HG03575 (cell line): ENCODE data around the gene KLHDC10.

Experiments
- ATAC-seq: cut with Tn5 transposase; IDR thresholded peaks from one replicate; pipeline ENCODE4 v1.9.1; 2021; ENCODE audit not compliant: unreplicated experiment, insufficient number of reproducible peaks, low FRiP score; ENCODE audit errors: extremely low read depth

KLHDC10 gene

GRCh38 chr7:130147710-130148325 is 77.5 kb downstream of the KLHDC10 start:
- ATAC-seq: no peak

- no peak for ATAC-seq
These were observed 78.2 kb downstream of the KLHDC10 start for GRCh38 chr7:130148561-130148960.

DNA sequence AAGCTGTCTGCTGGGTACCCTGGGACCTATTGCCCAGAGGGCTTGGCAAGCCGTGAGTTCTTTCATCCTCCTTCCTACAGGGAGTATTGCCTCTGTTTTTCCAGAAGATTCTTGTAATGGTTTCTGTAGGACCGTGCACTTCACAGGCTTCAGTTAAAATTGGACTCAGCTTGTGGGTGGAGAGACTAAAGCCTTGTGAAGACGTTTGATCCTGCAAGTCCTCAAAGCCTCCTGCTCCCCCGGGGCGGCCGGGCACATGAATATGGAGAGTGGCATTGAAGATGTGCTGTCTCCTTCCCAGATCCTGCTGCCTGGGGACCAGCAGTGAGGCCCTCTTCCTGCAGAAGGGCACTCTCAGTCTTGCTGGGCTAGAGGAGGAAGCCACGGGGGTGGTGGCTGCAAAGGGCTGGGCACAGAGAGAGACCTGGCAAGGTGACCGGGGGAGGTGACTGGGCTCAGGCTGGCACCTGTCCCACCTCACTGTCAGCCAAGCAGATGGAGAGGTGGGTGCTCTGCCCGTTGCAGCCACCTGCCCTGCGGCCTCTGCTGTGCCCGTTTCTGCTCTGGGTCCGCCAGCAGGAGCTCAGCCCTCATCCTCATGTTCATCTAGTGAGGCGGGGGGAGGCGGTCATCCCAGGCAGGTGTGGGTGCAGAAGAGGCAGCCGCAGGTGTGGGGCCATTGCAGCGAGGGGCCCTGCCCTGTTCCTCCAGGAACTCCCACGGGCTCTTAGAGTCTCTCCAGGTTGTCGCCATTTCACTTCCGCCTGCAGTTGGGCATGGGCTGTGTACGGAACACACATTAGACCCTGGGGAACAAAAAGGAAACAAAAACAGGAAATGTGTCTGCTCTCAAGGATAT is 79.2 kb downstream of the KLHDC10 start:
- ATAC-seq: no peak

DNA sequence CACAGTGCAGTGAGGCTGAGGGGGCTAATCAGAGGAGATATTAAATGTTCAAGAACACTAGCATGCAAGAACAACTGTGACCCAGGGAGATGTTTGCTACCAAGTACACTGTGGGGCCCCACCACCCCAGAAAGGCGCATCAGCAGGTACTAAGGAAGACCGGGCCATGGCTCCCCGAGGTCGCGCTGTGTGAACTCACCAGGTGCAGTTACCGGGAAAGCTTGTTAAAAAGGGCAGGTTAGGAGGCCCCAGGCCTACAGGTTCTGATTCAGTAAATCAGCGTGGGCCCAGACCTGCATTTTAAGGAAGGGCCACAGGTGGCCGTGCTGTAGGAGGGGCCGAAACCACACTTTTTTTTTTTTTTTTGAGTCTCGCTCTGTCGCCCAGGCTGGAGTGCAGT is 80.3 kb downstream of the KLHDC10 start:
- ATAC-seq: no peak

DNA sequence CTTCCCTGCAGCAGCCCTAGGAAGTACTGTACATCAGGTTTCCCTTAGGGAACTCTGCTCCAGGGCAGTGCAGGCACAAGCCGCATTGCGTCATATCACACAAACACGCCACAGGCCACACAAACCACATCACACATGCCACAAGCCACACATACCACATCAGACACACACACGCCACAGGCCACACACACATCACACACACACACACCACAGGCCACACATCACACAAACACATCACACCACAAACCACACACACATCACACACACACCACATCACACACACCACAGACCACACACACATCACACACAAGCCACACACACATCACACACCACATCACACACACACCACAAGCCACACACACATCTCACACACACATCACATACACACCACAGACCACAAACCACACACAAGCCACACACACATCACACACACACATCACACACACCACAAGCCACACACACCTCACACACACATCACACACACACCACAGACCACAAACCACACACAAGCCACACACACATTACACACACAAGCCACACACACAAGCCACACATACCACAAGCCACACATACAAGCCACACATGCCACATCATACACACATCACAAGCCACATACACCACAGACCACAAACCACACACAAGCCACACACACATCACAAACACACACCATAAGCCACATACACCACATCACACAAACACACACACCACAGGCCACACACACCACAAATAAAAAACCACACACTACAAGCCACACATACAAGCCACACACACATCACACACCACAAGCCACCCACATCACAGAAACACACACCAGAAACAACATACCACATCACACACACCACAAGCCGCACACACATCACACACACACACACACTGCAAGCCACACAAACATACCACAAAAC is 81.5 kb downstream of the KLHDC10 start:
- no peak for ATAC-seq

DNA sequence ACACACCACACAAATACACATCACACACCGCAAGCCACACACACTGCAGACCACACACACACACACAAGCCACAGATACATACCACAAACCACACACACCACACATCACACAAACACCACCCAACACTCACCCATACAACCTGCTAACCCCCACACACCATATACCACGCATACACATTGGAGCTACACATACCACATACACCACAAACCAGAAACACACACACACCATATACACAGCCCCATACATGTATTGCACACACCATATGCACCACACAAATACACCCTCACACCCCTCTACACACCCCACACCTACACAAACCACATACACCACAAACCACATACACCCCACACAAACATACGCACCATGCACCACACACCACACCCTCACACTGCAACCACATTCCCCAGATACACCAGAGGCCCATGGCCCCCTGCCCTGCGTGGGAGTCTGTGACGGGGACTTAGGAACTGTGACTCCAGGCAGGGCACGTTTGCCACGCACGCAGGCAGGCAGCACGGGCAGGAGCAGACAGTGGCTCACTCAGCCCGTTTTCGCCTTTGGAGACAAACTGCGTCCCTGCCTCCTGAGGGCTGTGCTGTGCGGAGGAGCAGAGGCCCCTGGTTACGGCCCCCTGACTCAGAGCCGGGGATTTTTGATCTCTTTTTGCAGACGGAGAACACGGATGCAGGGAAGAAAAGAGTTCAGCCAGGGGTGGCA is 82.3 kb downstream of the KLHDC10 start:
- no peak for ATAC-seq

GRCh38 chr7:130153211-130153908 is 83.0 kb downstream of the KLHDC10 start:
- no peak for ATAC-seq

GRCh38 chr7:130154131-130154500 is 83.8 kb downstream of the KLHDC10 start:
- ATAC-seq: no peak

- no peak for ATAC-seq
These were observed 84.4 kb downstream of the KLHDC10 start for GRCh38 chr7:130154501-130155317.

DNA sequence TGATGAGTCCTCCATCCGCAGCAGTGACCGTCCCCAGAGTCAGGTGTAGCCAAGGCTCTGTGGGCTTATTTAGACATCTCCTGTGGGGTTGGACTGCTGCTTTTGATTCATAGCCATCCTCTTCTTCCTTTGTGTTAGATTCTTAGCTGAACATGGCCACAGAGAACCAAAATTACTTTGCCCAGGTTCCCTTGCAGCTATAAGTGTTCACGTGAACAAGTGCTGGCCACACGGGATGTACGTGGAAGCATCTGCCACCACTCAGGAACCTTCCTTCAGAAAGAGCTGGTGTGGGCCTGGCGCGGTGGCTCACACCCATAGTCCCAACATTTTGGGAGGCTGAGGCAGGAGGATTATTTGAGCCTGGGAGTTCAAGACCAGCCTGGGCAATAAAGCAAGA is 85.8 kb downstream of the KLHDC10 start:
- no peak for ATAC-seq

GRCh38 chr7:130157700-130158099 is 87.4 kb downstream of the KLHDC10 start:
- ATAC-seq: no peak

DNA sequence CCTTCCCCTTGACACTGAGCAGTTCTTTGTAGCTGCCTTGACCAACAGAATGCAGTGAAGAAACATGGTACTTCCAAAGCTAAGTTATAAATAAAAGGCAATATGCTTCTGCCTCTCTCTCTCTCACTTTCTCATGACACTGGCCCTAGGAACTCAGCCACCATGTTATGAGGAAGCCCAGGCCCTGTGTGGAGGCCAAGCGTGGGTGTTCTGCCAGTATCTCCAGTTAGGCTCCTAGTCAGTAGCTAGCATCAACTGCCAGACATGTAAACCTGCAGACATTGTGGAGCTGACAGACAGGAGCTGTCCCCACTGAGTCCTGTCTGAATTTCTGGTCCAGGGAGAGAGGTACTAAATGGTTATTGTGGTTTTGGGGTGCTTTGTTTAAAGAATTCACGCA is 89.7 kb downstream of the KLHDC10 start:
- ATAC-seq: no peak

- no peak for ATAC-seq
These were observed 90.1 kb downstream of the KLHDC10 start for GRCh38 chr7:130160455-130160854.

DNA sequence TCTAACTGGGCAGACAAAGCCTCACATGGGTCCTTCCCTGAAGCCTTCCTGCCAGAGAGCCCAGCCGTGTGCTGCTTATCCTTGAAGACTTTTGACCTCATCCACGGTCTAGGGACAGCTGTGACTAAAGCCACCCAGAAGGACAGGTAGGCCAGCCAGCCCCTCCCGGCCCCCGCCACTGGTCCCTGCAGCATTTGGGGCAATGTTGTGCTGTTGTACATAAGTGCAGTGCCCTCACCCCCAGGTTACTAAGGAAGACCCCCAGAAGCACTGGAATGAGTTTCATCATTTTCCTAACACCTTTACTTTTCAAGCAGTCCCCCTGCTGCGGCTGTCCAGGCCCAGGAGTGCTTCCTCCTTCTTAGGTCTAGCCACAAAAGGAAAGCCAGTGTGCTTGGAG is 91.9 kb downstream of the KLHDC10 start:
- ATAC-seq: no peak

GRCh38 chr7:130174237-130174959 is 104.1 kb downstream of the KLHDC10 start:
- no peak for ATAC-seq

- ATAC-seq: no peak
These were observed 107.9 kb downstream of the KLHDC10 start for GRCh38 chr7:130178251-130178650.

DNA sequence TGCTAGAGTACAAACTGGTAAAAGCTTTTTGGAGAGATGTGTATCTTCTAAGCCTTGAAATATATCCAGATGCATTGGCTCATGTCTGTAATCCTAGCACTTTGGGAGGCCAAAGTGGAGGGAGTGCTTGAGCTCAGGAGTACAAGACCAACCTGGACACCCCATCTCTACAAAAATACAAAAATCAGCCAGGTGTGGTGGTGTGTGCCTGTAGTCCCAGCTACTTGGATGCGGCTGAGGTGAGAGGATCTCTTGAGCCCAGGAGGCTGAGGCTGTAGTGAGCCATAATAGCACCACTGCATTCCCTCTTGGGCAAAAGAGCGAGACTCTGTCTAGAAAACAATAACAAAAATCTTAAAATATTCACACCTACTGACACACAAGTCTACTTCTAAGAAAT is 109.3 kb downstream of the KLHDC10 start:
- no peak for ATAC-seq
